ENCODE measurements around the gene CACTIN.
"Not testable (repeated sequence)": the region's sequence is repeated elsewhere in the genome, so short reads cannot be mapped to it uniquely, and the experiment has no call there.

Gene CACTIN

DNA sequence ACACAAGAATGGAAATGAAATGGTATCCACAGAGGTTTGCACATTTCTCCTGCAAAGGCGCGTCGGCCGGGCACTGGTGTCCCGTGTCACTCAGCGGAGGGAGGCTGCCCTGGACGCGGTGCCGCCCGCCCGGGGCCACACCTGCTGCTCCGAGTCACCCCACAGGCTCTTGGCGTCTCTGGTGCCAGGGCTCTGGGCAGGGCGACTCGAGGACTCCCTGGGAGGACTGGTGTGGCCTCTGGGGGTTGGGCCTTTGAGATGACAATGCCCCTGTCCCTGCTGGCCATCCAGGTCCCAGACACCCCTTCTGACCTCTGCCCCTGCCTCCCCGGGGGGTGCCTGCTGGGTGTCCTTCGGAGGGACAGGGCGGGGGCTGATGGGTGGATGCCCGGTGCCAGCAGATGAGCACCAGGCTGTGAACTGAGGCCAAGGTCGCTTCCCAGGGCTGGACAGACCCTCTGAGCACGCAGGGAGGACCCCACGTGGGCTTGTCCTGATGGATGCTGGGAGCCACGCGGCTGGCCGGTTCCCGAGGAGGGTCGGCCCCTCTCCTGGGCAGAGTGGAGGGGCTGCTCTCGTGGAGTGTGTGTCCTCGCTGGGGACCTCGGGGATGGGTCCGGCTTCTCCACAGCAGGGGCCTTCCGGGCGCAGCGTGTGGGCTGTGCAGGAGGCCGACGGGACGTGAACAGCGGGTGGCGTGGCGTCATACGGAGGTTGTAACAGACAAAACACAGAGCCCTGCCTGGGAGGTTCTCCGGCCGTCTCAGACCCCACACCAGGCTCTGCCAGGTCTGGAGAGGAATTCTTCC, 4.7 kb upstream of the CACTIN start:
- H3K9me3 ChIP-seq (ENCODE audit: control insufficient read depth, insufficient read depth, low read length) = no peaks in the 10 kb centered on the region
- no peak overlapping the region for H3K4me3 ChIP-seq (ENCODE audit: low read depth, low read length)
- H3K4me1 ChIP-seq (ENCODE audit: control insufficient read depth, insufficient read depth, low read length) = no peaks in the 10 kb centered on the region
- no peaks in the 10 kb centered on the region for H3K27me3 ChIP-seq (ENCODE audit: control insufficient read depth, insufficient read depth, low read length)
- peaks cover 13% of the 10 kb centered on the region for H3K36me3 ChIP-seq (ENCODE audit: control insufficient read depth, insufficient read depth, low read length)
- H3K9ac ChIP-seq (ENCODE audit: low read depth, low read length) = no peak overlapping the region

- not testable (repeated sequence) for H3K4me3 ChIP-seq (ENCODE audit: low read depth, low read length); H3K9ac ChIP-seq (ENCODE audit: low read depth, low read length); H3K27me3 ChIP-seq (ENCODE audit: control insufficient read depth, insufficient read depth, low read length); H3K9me3 ChIP-seq (ENCODE audit: control insufficient read depth, insufficient read depth, low read length); H3K4me1 ChIP-seq (ENCODE audit: control insufficient read depth, insufficient read depth, low read length)
- peaks cover 13% of the 10 kb centered on the region for H3K36me3 ChIP-seq (ENCODE audit: control insufficient read depth, insufficient read depth, low read length)
These were observed 2.2 kb upstream of the CACTIN start for GRCh38 chr19:3628766-3629165.

DNA sequence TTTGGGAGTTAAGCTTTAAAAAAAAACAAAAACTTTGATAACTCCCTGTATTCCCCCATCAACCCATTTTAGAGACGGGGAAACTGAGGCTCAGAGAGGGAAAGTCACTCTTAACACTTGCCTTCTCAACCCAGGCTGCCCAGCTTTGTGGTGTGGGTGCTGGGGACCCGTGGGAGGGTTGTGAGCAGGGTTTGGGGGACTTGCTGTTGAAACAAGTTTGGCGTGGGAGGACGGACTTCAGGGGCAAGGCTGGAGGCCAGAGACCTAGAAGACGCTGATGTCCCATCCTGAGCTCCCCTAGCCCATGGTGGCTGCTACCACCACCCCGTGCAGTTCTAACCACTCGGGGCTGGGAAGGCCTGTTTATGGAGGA, 747 bp upstream of the CACTIN start:
- no peaks in the 10 kb centered on the region for H3K9me3 ChIP-seq (ENCODE audit: control insufficient read depth, insufficient read depth, low read length)
- no peaks in the 10 kb centered on the region for H3K4me1 ChIP-seq (ENCODE audit: control insufficient read depth, insufficient read depth, low read length)
- H3K4me3 ChIP-seq (ENCODE audit: low read depth, low read length) = no peak overlapping the region
- H3K27me3 ChIP-seq (ENCODE audit: control insufficient read depth, insufficient read depth, low read length) = no peaks in the 10 kb centered on the region
- H3K36me3 ChIP-seq (ENCODE audit: control insufficient read depth, insufficient read depth, low read length) = peaks cover 7% of the 10 kb centered on the region
- no peak overlapping the region for H3K9ac ChIP-seq (ENCODE audit: low read depth, low read length)

GRCh38 chr19:3625996-3626472, 556 bp downstream of the CACTIN start:
- Histone ChIP-seq H3K36me3 (ENCODE audit: control insufficient read depth, insufficient read depth, low read length) (peaks cover under 1% of the 10 kb centered on the region), H3K4me1 (ENCODE audit: control insufficient read depth, insufficient read depth, low read length) (no peaks in the 10 kb centered on the region), H3K9me3 (ENCODE audit: control insufficient read depth, insufficient read depth, low read length) (no peaks in the 10 kb centered on the region), H3K9ac (ENCODE audit: low read depth, low read length) (peak overlapping the region; percentile 94), H3K27me3 (ENCODE audit: control insufficient read depth, insufficient read depth, low read length) (no peaks in the 10 kb centered on the region), H3K4me3 (ENCODE audit: low read depth, low read length) (peak overlapping the region; percentile 81)

GRCh38 chr19:3623716-3624115, 2.9 kb downstream of the CACTIN start:
- Histone ChIP-seq H3K27me3 (ENCODE audit: control insufficient read depth, insufficient read depth, low read length) (no peaks in the 10 kb centered on the region), H3K4me3 (ENCODE audit: low read depth, low read length) (no peak overlapping the region), H3K36me3 (ENCODE audit: control insufficient read depth, insufficient read depth, low read length) (peaks cover 9% of the 10 kb centered on the region), H3K4me1 (ENCODE audit: control insufficient read depth, insufficient read depth, low read length) (no peaks in the 10 kb centered on the region), H3K9me3 (ENCODE audit: control insufficient read depth, insufficient read depth, low read length) (no peaks in the 10 kb centered on the region), H3K9ac (ENCODE audit: low read depth, low read length) (no peak overlapping the region)

DNA sequence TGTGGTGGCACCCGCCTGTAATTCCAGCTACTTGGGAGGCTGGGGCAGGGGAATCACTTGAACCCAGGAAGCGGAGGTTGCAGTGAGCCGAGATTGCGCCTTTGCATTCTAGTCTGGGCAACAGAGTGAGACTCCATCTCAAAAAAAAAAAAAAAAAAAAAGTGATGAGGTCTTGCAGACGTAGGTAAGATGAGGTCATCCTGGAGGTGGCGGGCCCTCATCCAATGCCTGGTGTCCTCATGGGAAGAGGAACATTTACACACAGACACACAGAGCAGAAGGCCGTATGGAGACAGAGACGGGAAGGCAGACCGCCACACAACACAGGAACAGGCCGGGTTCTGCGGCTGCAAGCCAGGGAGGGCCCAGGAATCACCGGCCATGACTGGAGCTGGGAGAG, 4.4 kb downstream of the CACTIN start:
- no peaks in the 10 kb centered on the region for H3K4me1 ChIP-seq (ENCODE audit: control insufficient read depth, insufficient read depth, low read length)
- peaks cover 13% of the 10 kb centered on the region for H3K36me3 ChIP-seq (ENCODE audit: control insufficient read depth, insufficient read depth, low read length)
- H3K9ac ChIP-seq (ENCODE audit: low read depth, low read length) = no peak overlapping the region
- H3K9me3 ChIP-seq (ENCODE audit: control insufficient read depth, insufficient read depth, low read length) = no peaks in the 10 kb centered on the region
- H3K4me3 ChIP-seq (ENCODE audit: low read depth, low read length) = no peak overlapping the region
- no peaks in the 10 kb centered on the region for H3K27me3 ChIP-seq (ENCODE audit: control insufficient read depth, insufficient read depth, low read length)

DNA sequence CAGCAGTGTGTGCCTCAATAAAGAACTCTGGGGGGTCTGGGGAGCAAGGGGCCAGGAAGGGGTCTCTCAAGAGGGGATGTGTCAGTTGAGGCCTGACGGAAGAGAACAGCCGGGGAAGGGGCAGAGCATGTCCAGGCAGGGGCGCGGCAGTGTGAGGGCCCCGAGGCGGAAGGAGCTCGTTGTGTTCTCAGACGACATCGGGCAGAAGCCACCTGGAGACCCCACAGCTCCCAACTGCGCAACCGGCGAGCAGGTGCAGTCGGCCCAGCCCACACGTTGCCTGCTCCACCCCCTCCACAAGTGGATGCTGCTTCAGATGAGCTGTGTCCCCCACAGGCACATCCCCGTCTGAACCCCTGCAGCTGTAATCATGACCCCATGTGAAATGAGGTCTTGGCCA, 4.9 kb downstream of the CACTIN start:
- H3K27me3 ChIP-seq (ENCODE audit: control insufficient read depth, insufficient read depth, low read length) = no peaks in the 10 kb centered on the region
- H3K9me3 ChIP-seq (ENCODE audit: control insufficient read depth, insufficient read depth, low read length) = no peaks in the 10 kb centered on the region
- no peaks in the 10 kb centered on the region for H3K4me1 ChIP-seq (ENCODE audit: control insufficient read depth, insufficient read depth, low read length)
- H3K4me3 ChIP-seq (ENCODE audit: low read depth, low read length) = no peak overlapping the region
- H3K36me3 ChIP-seq (ENCODE audit: control insufficient read depth, insufficient read depth, low read length) = peaks cover 14% of the 10 kb centered on the region
- no peak overlapping the region for H3K9ac ChIP-seq (ENCODE audit: low read depth, low read length)

GRCh38 chr19:3620817-3621547, 5.6 kb downstream of the CACTIN start:
- Histone ChIP-seq H3K9ac (ENCODE audit: low read depth, low read length) (no peak overlapping the region), H3K4me1 (ENCODE audit: control insufficient read depth, insufficient read depth, low read length) (no peaks in the 10 kb centered on the region), H3K4me3 (ENCODE audit: low read depth, low read length) (no peak overlapping the region), H3K27me3 (ENCODE audit: control insufficient read depth, insufficient read depth, low read length) (no peaks in the 10 kb centered on the region), H3K9me3 (ENCODE audit: control insufficient read depth, insufficient read depth, low read length) (no peaks in the 10 kb centered on the region), H3K36me3 (ENCODE audit: control insufficient read depth, insufficient read depth, low read length) (peaks cover 14% of the 10 kb centered on the region)

DNA sequence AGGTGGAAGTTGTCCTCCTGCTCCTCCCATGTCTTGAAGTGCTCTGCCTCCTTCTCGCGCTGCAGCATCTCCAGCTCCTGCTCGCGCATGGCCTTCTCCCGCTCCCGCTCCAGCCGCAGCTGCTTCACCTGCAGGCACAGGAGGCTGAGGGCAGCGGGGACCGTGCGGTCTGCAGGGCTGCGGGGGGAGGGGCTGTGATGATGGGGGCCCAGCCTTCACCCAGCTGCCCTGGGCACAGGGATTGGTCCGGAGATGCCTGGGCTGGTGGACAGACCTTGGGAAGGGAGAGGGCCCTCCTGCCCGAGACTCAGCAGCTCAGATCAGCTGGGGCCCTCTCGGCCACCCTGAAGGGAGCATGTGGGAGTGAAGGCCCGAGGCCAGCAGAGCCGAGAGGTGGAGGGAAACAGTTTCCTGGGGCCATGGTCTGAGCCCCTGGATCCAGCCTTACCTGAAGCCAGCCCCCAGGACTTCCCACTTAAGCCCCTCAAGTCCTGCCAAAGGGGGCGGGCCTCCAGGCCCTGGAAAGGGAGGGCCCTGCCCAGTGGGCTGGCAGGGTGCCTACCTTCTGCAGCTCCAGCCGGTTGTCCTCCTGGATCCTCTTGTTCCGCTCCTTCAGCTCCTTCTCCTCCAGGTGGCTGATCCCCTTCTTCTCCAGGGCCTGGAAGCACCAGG, 6.3 kb downstream of the CACTIN start:
- Histone ChIP-seq H3K27me3 (ENCODE audit: control insufficient read depth, insufficient read depth, low read length) (no peaks in the 10 kb centered on the region), H3K4me3 (ENCODE audit: low read depth, low read length) (no peak overlapping the region), H3K36me3 (ENCODE audit: control insufficient read depth, insufficient read depth, low read length) (peaks cover 14% of the 10 kb centered on the region), H3K9me3 (ENCODE audit: control insufficient read depth, insufficient read depth, low read length) (no peaks in the 10 kb centered on the region), H3K4me1 (ENCODE audit: control insufficient read depth, insufficient read depth, low read length) (no peaks in the 10 kb centered on the region), H3K9ac (ENCODE audit: low read depth, low read length) (no peak overlapping the region)

- Histone ChIP-seq H3K27me3 (ENCODE audit: control insufficient read depth, insufficient read depth, low read length) (no peaks in the 10 kb centered on the region), H3K4me3 (ENCODE audit: low read depth, low read length) (no peak overlapping the region), H3K4me1 (ENCODE audit: control insufficient read depth, insufficient read depth, low read length) (no peaks in the 10 kb centered on the region), H3K36me3 (ENCODE audit: control insufficient read depth, insufficient read depth, low read length) (peaks cover 14% of the 10 kb centered on the region), H3K9ac (ENCODE audit: low read depth, low read length) (no peak overlapping the region), H3K9me3 (ENCODE audit: control insufficient read depth, insufficient read depth, low read length) (no peaks in the 10 kb centered on the region)
These were observed 7.0 kb downstream of the CACTIN start for GRCh38 chr19:3619631-3620012.

- Histone ChIP-seq H3K9ac (ENCODE audit: low read depth, low read length) (no peak overlapping the region), H3K4me1 (ENCODE audit: control insufficient read depth, insufficient read depth, low read length) (no peaks in the 10 kb centered on the region), H3K9me3 (ENCODE audit: control insufficient read depth, insufficient read depth, low read length) (no peaks in the 10 kb centered on the region), H3K4me3 (ENCODE audit: low read depth, low read length) (no peak overlapping the region), H3K27me3 (ENCODE audit: control insufficient read depth, insufficient read depth, low read length) (no peaks in the 10 kb centered on the region), H3K36me3 (ENCODE audit: control insufficient read depth, insufficient read depth, low read length) (peaks cover 14% of the 10 kb centered on the region)
These were observed 7.6 kb downstream of the CACTIN start for GRCh38 chr19:3618811-3619630.

Data from iPS-15b (cell line).